WI38 (cell line): Measurements from ENCODE around the gene TRIM14.

Experiments
- H3K4me3 ChIP-seq: 2 replicates; pipeline ENCODE4 v1.5.1; 2011; ENCODE audit warnings: low read depth, mild to moderate bottlenecking, control low read depth, low read length
- CTCF ChIP-seq: IDR thresholded peaks from 2 replicates; pipeline ENCODE4 v1.5.1; 2012; ENCODE audit warnings: low read depth, mild to moderate bottlenecking, control low read depth, low read length

Gene TRIM14

DNA sequence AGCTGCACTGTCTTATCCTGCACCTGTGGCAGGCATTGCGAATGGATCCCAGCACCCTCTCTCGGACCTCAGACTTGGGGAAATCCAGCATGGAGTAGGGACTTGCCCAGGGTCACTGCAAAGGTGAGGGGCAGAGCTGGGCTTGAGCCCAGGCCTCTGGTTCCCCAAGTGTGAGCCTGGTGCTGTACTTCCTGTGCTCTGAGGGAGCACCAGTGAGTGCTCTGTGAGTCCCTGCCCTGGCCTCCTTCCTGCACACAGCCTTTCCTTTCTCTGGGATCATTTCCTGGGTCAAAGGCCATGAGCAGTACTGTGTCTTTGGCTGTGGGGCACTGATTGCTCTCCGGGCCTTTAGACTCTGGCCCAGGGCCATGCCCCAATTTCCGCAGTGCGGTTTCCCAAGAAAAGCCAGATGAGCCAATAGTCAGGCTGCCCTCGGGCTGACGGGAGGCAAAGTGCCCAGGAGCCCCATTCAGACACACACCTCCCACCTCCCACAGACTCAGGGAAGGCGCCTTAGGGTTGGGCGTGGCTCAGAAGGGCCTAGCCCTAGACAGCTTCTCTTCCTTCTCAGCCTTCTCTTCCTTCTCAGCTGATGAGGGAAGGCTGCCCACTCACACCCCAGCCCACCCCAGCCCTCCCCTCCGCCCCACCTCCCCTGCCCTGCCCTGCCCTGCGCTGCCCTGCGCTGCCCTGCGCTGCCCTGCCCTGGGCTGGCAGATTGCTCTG, 23.3 kb upstream of the TRIM14 start:
- TF ChIP-seq CTCF = no peak
- H3K4me3 ChIP-seq = no peak overlapping the region

- no peak overlapping the region for H3K4me3 ChIP-seq
- no peak for TF ChIP-seq CTCF
These were observed 21.5 kb upstream of the TRIM14 start for GRCh38 chr9:98140503-98140902.

GRCh38 chr9:98136489-98136888, 17.5 kb upstream of the TRIM14 start:
- H3K4me3 ChIP-seq = no peak overlapping the region
- no peak for TF ChIP-seq CTCF

- no peak for TF ChIP-seq CTCF
- no peak overlapping the region for H3K4me3 ChIP-seq
These were observed 16.9 kb upstream of the TRIM14 start for GRCh38 chr9:98135938-98136337.

DNA sequence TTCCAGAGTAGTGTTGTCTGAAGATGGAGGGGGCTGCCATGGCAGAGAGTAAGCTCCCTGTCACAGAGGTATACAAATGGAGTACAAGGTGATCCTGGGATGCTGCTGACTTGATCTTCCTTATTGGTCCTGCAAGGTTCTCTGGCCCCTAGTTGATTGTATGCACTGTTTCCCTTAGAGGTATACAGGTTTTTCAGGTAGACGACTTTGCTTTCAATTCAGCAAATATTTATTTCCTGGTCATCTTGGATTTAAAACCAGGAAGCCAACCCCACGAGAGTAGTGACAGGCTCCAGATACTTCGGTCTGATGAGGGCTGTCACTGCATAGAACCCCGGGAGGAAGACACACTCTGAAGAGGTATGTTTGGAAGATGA, 16.5 kb upstream of the TRIM14 start:
- no peak overlapping the region for H3K4me3 ChIP-seq
- no peak for TF ChIP-seq CTCF

DNA sequence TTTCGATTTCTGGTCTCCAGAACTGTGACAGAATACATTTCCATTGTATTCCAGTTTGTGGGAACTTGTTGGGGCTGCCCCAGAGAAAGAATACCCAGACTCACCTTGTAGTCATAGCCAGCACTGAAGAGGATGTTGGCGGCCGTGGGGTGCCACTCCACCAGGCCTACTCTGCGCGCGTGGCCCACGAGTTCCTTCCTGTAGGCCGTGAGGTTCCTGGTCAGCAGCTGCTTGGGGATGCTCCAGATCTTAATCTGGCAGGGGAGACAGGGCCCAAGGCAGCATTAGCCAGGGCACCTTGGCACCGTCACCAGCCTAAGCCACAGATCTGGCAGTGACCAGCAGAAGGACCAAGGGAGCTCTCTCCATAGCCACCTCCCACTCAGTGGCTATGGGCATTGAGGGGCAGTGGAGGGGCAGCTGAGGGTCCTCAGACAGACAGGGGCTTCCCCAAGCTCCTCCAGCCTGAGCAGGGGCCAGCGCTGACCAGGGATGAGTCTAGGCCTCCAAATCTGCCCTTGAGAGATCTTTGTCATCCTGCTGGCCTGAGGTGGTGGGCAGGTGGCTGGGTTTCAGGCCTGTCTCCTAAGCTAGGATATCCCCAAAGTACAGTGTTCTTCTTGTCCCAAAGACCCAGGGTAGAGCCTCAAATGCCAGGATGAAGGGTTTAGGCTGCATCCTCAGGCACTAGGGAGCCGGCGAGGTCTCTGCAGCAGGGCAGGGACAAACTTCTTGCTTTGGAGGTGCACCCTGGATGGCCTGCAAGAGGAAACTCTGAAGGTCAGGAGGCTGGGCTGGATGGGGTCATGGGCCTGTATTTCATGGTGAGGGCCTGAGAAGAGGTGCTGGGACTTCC, 15.9 kb upstream of the TRIM14 start:
- no peak for TF ChIP-seq CTCF
- no peak overlapping the region for H3K4me3 ChIP-seq
